CD14-positive monocyte (primary cell): ENCODE results near the gene TRIM36. TPM values are rescaled to one million over a fixed set of nuclear protein-coding genes. Genes with fewer than 3 reads are reported as not detected.

ENCODE experiments used
- DNase-seq, 3 donors: peaks; one replicate each; pipeline ENCODE4 v3.0.0-alpha.2; 2011 to 2022
- H2AFZ ChIP-seq: 2 replicates; pipeline ENCODE4 v1.6.0; 2012; ENCODE audit warnings: mild to moderate bottlenecking, low read depth, low read length, inconsistent platforms; ENCODE audit not compliant: insufficient read depth, poor library complexity, severe bottlenecking
- H3K27ac ChIP-seq, 2 donors: 1 replicate in 1 of 2; 2 replicates in 1 of 2; pipeline ENCODE4 v1.5.1; 2012 to 2013; ENCODE audit warnings: low read length in 2 of 2, control low read depth in 1 of 2, inconsistent platforms in 1 of 2, low read depth in 1 of 2, mild to moderate bottlenecking in 1 of 2
- H3K27me3 ChIP-seq, 2 donors: one replicate each; pipeline versions ENCODE4 v1.6.0 to v1.6.1; 2011 to 2013; ENCODE audit warnings: low read length in 2 of 2; ENCODE audit not compliant: control insufficient read depth in 2 of 2, insufficient read depth in 2 of 2
- H3K36me3 ChIP-seq, 2 donors: replicated peaks in 1 of 2; 1 replicate in 1 of 2; 2 replicates in 1 of 2; pipeline versions ENCODE4 v1.5.1 to v1.6.1; 2012 to 2013; ENCODE audit warnings: low read length in 2 of 2, control low read depth in 1 of 2, inconsistent platforms in 1 of 2, mild to moderate bottlenecking in 1 of 2; ENCODE audit not compliant: insufficient read depth in 2 of 2, control insufficient read depth in 1 of 2
- H3K4me1 ChIP-seq, 2 donors: 1 replicate in 1 of 2; 2 replicates in 1 of 2; pipeline versions ENCODE4 v1.5.1 to v1.6.1; 2012 to 2013; ENCODE audit warnings: low read length in 2 of 2, control low read depth in 1 of 2, inconsistent platforms in 1 of 2, mild to moderate bottlenecking in 1 of 2, moderate library complexity in 1 of 2; ENCODE audit not compliant: insufficient read depth in 2 of 2, control insufficient read depth in 1 of 2
- H3K4me2 ChIP-seq: replicated peaks from 2 replicates; pipeline ENCODE3; 2012; ENCODE audit warnings: low read length, moderate library complexity, mild to moderate bottlenecking; ENCODE audit not compliant: poor library complexity, severe bottlenecking; ENCODE audit errors: extremely low read depth
- H3K4me3 ChIP-seq, 3 experiments: fragments of 200-600 bp in 1 of 3; sonication (generic) in 1 of 3; replicated peaks in 1 of 3; 1 replicate in 2 of 3; 2 replicates in 1 of 3; pipeline ENCODE4 v1.5.1; 2011 to 2013; ENCODE audit warnings: low read length in 3 of 3, mild to moderate bottlenecking in 3 of 3, control low read depth in 2 of 3, low read depth in 2 of 3, inconsistent platforms in 1 of 3, moderate library complexity in 1 of 3
- H3K79me2 ChIP-seq: 2 replicates; pipeline ENCODE4 v1.6.0; 2012; ENCODE audit warnings: mild to moderate bottlenecking, control low read depth, inconsistent platforms, low read length, moderate library complexity; ENCODE audit not compliant: insufficient read depth
- H3K9ac ChIP-seq: 2 replicates; pipeline ENCODE4 v1.6.0; 2017; ENCODE audit warnings: low read length, mild to moderate bottlenecking; ENCODE audit not compliant: insufficient read depth, poor library complexity, severe bottlenecking
- H3K9me3 ChIP-seq, 2 donors: replicated peaks in 1 of 2; 1 replicate in 1 of 2; 2 replicates in 1 of 2; pipeline versions ENCODE4 v1.5.1 to v1.6.1; 2012 to 2013; ENCODE audit warnings: low read length in 2 of 2, control low read depth in 1 of 2; ENCODE audit not compliant: control insufficient read depth in 1 of 2, insufficient read depth in 1 of 2
- H4K20me1 ChIP-seq: 2 replicates; pipeline ENCODE4 v1.6.0; 2012; ENCODE audit warnings: mild to moderate bottlenecking, low read length, control low read depth, moderate library complexity; ENCODE audit not compliant: insufficient read depth
- H3K27ac Mint-ChIP-seq, 7 donors: one replicate each; pipeline ENCODE4 v1.8.0; 2020; ENCODE audit warnings: mild to moderate bottlenecking in 7 of 7, mixed read lengths in 7 of 7, moderate library complexity in 6 of 7, inconsistent platforms in 2 of 7
- H3K27me3 Mint-ChIP-seq, 3 donors: one replicate each; pipeline ENCODE4 v1.8.0; 2021 to 2022; ENCODE audit warnings: low read depth in 3 of 3, mild to moderate bottlenecking in 3 of 3, mixed read lengths in 3 of 3, moderate library complexity in 3 of 3, inconsistent platforms in 1 of 3
- H3K36me3 Mint-ChIP-seq, 2 donors: one replicate each; pipeline ENCODE4 v1.8.0; 2020; ENCODE audit warnings: mixed read lengths in 2 of 2, inconsistent platforms in 1 of 2, mild to moderate bottlenecking in 1 of 2
- H3K4me1 Mint-ChIP-seq: one replicate; pipeline ENCODE4 v1.8.0; 2020; ENCODE audit warnings: mild to moderate bottlenecking, mixed read lengths
- H3K4me3 Mint-ChIP-seq, 2 donors: one replicate each; pipeline ENCODE4 v1.8.0; 2020; ENCODE audit warnings: mild to moderate bottlenecking in 2 of 2, mixed read lengths in 2 of 2, moderate library complexity in 1 of 2
- H3K9me3 Mint-ChIP-seq, 7 donors: one replicate each; pipeline ENCODE4 v1.8.0; 2020 to 2022; ENCODE audit warnings: mixed read lengths in 7 of 7, mild to moderate bottlenecking in 6 of 7, moderate library complexity in 6 of 7, inconsistent platforms in 2 of 7
- CTCF ChIP-seq: fragments of 200-600 bp; IDR thresholded peaks from one replicate; pipeline ENCODE4 v1.8.0; 2022; ENCODE audit warnings: antibody characterized with exemption, mild to moderate bottlenecking
- WGBS: methylation state at CpG from one replicate; pipeline ENCODE4 v1.1.5; 2013; ENCODE audit warnings: missing lambda C conversion rate; ENCODE audit not compliant: insufficient coverage; 5-methylcytosine and 5-hydroxymethylcytosine counted together
- intact Hi-C, 2 donors: fragments of 100-400 bp; cut with micrococcal nuclease; formaldehyde crosslinking; loops; one replicate each; pipeline versions ENCODE4 v1.15.0 to v1.15.1; 2023
- polyA plus RNA-seq, 3 donors: library from polyadenylated mRNA; depleted of rRNA in 1 of 3; unstranded in 2 of 3; stranded (reverse) in 1 of 3; fragments of 300-500 nt in 2 of 3; fragments of >200 nt in 1 of 3; fragmentation: Illumina TruSeq in 2 of 3; gene quantifications; 1 replicate in 2 of 3; 2 replicates in 1 of 3; pipeline ENCODE4 v1.2.3, GENCODE V29; 2012 to 2021

Gene TRIM36
- polyA plus RNA-seq, 3 donors, result 1.7 to 2.3 (median 1.9) TPM

- H3K27ac Mint-ChIP-seq, result no peak overlapping the region
- DNase-seq, result no peak
- H3K9me3 ChIP-seq, result no peaks in the 10 kb centered on the region
- H3K4me3 ChIP-seq, result no peak overlapping the region
- peaks cover 10 to 17% of the 10 kb centered on the region in 2 donors for H3K27me3 ChIP-seq
- no peak overlapping the region for H3K4me3 Mint-ChIP-seq
- H2AFZ ChIP-seq, result no peak overlapping the region
- H3K36me3 Mint-ChIP-seq, result peaks cover 0 to 2% of the 10 kb centered on the region in 2 donors
- peaks cover 7 to 22% (median 13%) of the 10 kb centered on the region in 3 donors for H3K27me3 Mint-ChIP-seq
- no peak overlapping the region for H3K9ac ChIP-seq
- no peaks in the 10 kb centered on the region for H3K4me1 Mint-ChIP-seq
- H3K27ac ChIP-seq, result no peak overlapping the region
- H3K4me1 ChIP-seq, result no peaks in the 10 kb centered on the region
- H3K4me2 ChIP-seq, result no peak overlapping the region
- peaks cover 0 to 2% (median 0%) of the 10 kb centered on the region in 7 donors for H3K9me3 Mint-ChIP-seq
- TF ChIP-seq CTCF, result no peak
- no peaks in the 10 kb centered on the region for H3K36me3 ChIP-seq
- H3K79me2 ChIP-seq, result no peaks in the 10 kb centered on the region
- intact Hi-C loops, result no loop called here
- no peaks in the 10 kb centered on the region for H4K20me1 ChIP-seq
Measured at GRCh38 chr5:115193295-115193694, 23.6 kb upstream of the TRIM36 start.

- TF ChIP-seq CTCF, result no peak
- Histone ChIP-seq H3K27ac (no peak overlapping the region), H3K79me2 (no peaks in the 10 kb centered on the region), H4K20me1 (no peaks in the 10 kb centered on the region), H3K4me3 (no peak overlapping the region), H3K36me3 (no peaks in the 10 kb centered on the region), H3K4me1 (no peaks in the 10 kb centered on the region), H3K27me3 (peaks cover 13 to 25% of the 10 kb centered on the region in 2 donors), H3K9me3 (no peaks in the 10 kb centered on the region), H3K9ac (no peak overlapping the region), H3K4me2 (no peak overlapping the region), H2AFZ (no peak overlapping the region)
- peaks cover 0 to 2% (median 0%) of the 10 kb centered on the region in 7 donors for H3K9me3 Mint-ChIP-seq
- intact Hi-C loops, result no loop called here
- no peaks in the 10 kb centered on the region for H3K4me1 Mint-ChIP-seq
- no peak for DNase-seq
- no peak overlapping the region for H3K27ac Mint-ChIP-seq
- H3K27me3 Mint-ChIP-seq, result peaks cover 12 to 26% (median 19%) of the 10 kb centered on the region in 3 donors
- peaks cover 0 to 2% of the 10 kb centered on the region in 2 donors for H3K36me3 Mint-ChIP-seq
- WGBS, result no CpG with 5 or more reads among the region's 1 CpG
- no peak overlapping the region for H3K4me3 Mint-ChIP-seq
Measured at GRCh38 chr5:115192098-115192497, 22.4 kb upstream of the TRIM36 start.
